Ovary (tissue), 9 donors: ENCODE results near the gene AOAH. TPM values are rescaled to one million over a fixed set of nuclear protein-coding genes. Genes with fewer than 3 reads are reported as not detected.

Experiments used
- DNase-seq, 5 donors: peaks; one replicate each; pipeline ENCODE4 v3.0.0-alpha.2; 2019 to 2020
- H3K27ac ChIP-seq, 2 donors: fragments of 200-600 bp; one replicate each; pipeline versions ENCODE4 v1.5.1 to v1.8.0; 2019 to 2022
- H3K27me3 ChIP-seq: fragments of 200-600 bp; one replicate; pipeline ENCODE4 v1.8.0; 2022
- H3K36me3 ChIP-seq: fragments of 200-600 bp; sonication (generic); one replicate; pipeline ENCODE4 v1.5.1; 2019
- H3K4me1 ChIP-seq: one replicate; pipeline ENCODE4 v1.8.1; 2013; ENCODE audit warnings: mild to moderate bottlenecking, moderate library complexity; ENCODE audit not compliant: insufficient read depth
- H3K4me3 ChIP-seq: fragments of 200-600 bp; sonication (generic); one replicate; pipeline ENCODE4 v1.5.1; 2017
- H3K9me3 ChIP-seq, 2 donors: fragments of 200-600 bp in 1 of 2; sonication (generic) in 1 of 2; one replicate each; pipeline versions ENCODE4 v1.5.1 to v1.8.1; 2013 to 2019; ENCODE audit warnings: mild to moderate bottlenecking in 1 of 2, moderate library complexity in 1 of 2
- EP300 ChIP-seq: sonication (generic); formaldehyde crosslinking; IDR thresholded peaks from one replicate; pipeline ENCODE4 v1.6.1; 2017; ENCODE audit warnings: antibody characterized with exemption
- POLR2A ChIP-seq: fragments of 450-650 bp; IDR thresholded peaks from one replicate; pipeline ENCODE4 v1.6.1; 2017; ENCODE audit warnings: antibody characterized with exemption, mild to moderate bottlenecking, moderate library complexity
- WGBS, 3 donors: extraction: QIAGEN DNeasy Blood & Tissue Kit in 1 of 3; methylation state at CpG; one replicate each; pipeline versions ENCODE4 v1.1.5 to v1.1.7; 2013 to 2017; 5-methylcytosine and 5-hydroxymethylcytosine counted together
- intact Hi-C, 4 donors: fragments of 100-400 bp; cut with DNase I; formaldehyde crosslinking; loops; one replicate each; pipeline versions ENCODE4 v1.11.0 to v1.15.1; 2022 to 2023
- polyA plus RNA-seq, 2 donors: library from polyadenylated mRNA; stranded (reverse); fragments of 200-250 nt in 1 of 2; fragments of 350-450 nt in 1 of 2; fragmentation: Illumina TruSeq in 1 of 2; extraction: RNeasy Lipid Tissue Mini Kit (QIAGEN cat#74804) in 1 of 2; gene quantifications; one replicate each; pipeline ENCODE4 v1.2.3, GENCODE V29; 2013 to 2014
- total RNA-seq, 7 donors: library from RNA; depleted of rRNA in 2 of 7; stranded (reverse); fragments of >200 nt in 2 of 7; fragmentation: NEBNext Ultra II Directional in 3 of 7; extraction: Animal tissue kit (Norgen Biotek cat#: 25700) in 3 of 7; gene quantifications; one replicate each; pipeline versions ENCODE4 v1.1.0 to v1.2.4, GENCODE V29; 2016 to 2023
- TF ChIP-seq, protein P1 (sequence below), 3 donors: fragments of 450-650 bp in 2 of 3; fragments of 200-600 bp in 1 of 3; IDR thresholded peaks; one replicate each; pipeline versions ENCODE4 v1.5.1 to v1.8.0; 2016 to 2022; ENCODE audit warnings: antibody characterized with exemption in 3 of 3, mild to moderate bottlenecking in 1 of 3
- donor health status: DM: no; HTN: no; CAD: no; lungs with moderate emphysema.
- donor health status: DM: no; HTN: no; CAD: no.
- donor health status: Bipolar disorder and iron deficiency.
- donor health status: DM: yes; HTN: yes; CAD: no.
- donor health status: DM: no; HTN: no; CAD: no.
- donor health status: DM: yes; HTN: yes; CAD: no.

Gene AOAH
- total and polyA plus RNA-seq, 9 donors = 0.83 to 14.0 (median 4.8) TPM

DNA sequence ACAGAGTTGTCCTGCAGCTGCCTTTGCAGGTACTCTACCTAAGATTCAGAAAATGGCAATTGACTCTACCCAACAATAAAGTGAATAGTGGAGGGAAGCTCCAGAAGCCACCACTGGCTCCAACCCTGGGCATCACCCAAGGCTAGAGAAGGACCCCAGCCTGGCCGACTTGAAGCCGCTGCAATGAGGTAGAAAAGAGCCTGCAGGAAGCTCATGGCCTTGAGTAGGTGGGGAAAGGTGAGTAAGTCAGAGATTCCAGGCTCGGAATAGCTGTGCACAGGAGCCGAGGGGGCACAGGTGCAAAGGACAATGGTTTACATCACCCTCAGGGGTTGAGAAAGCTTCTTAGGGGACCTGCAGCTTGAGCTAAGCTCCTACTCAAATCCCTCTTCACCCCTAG lies 83.6 kb downstream of the AOAH start:
- intact Hi-C loops = no loop called here
- Histone ChIP-seq H3K4me1 (no peaks in the 10 kb centered on the region), H3K36me3 (no peaks in the 10 kb centered on the region), H3K27ac (no peak overlapping the region), H3K27me3 (no peaks in the 10 kb centered on the region), H3K4me3 (no peak overlapping the region), H3K9me3 (no peaks in the 10 kb centered on the region)
- WGBS, 3 donors = 83 to 89% (median 88%) methylated on average over 4 of the region's 4 CpGs
- no peak for DNase-seq
- TF ChIP-seq POLR2A = no peak
- TF ChIP-seq, protein P1, sequence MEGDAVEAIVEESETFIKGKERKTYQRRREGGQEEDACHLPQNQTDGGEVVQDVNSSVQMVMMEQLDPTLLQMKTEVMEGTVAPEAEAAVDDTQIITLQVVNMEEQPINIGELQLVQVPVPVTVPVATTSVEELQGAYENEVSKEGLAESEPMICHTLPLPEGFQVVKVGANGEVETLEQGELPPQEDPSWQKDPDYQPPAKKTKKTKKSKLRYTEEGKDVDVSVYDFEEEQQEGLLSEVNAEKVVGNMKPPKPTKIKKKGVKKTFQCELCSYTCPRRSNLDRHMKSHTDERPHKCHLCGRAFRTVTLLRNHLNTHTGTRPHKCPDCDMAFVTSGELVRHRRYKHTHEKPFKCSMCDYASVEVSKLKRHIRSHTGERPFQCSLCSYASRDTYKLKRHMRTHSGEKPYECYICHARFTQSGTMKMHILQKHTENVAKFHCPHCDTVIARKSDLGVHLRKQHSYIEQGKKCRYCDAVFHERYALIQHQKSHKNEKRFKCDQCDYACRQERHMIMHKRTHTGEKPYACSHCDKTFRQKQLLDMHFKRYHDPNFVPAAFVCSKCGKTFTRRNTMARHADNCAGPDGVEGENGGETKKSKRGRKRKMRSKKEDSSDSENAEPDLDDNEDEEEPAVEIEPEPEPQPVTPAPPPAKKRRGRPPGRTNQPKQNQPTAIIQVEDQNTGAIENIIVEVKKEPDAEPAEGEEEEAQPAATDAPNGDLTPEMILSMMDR (IDR thresholded peaks at IDR 0.05) = no peak
- TF ChIP-seq EP300 = no peak

DNA sequence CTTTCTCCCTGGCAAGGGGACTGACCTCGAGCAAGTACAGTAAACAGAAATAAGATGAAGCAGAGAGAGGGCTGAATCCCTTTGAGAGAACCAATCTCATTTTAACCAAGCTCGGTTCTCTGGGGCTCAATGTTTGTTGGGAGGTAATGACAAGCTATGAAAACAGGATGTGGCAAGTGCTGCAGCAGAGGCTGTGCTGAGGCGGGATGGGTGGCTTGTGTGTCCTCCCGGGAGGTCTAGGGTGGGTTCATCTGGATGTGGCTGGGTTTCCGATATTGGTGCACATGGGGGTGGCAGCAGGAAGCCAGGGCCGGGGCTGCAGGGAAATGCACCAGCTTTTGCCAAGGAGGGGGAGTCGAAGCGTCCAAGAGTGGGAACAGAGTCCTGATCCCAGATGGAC lies 84.5 kb downstream of the AOAH start:
- no peak for TF ChIP-seq EP300
- TF ChIP-seq POLR2A = no peak
- TF ChIP-seq, protein P1 (IDR thresholded peaks at IDR 0.05) = no peak
- Histone ChIP-seq H3K4me3 (no peak overlapping the region), H3K27ac (no peak overlapping the region), H3K4me1 (no peaks in the 10 kb centered on the region), H3K36me3 (no peaks in the 10 kb centered on the region), H3K27me3 (no peaks in the 10 kb centered on the region), H3K9me3 (no peaks in the 10 kb centered on the region)
- DNase-seq = no peak
- intact Hi-C loops = no loop called here
- WGBS, 3 donors = 67 to 76% (median 72%) methylated on average over 8 of the region's 8 CpGs

DNA sequence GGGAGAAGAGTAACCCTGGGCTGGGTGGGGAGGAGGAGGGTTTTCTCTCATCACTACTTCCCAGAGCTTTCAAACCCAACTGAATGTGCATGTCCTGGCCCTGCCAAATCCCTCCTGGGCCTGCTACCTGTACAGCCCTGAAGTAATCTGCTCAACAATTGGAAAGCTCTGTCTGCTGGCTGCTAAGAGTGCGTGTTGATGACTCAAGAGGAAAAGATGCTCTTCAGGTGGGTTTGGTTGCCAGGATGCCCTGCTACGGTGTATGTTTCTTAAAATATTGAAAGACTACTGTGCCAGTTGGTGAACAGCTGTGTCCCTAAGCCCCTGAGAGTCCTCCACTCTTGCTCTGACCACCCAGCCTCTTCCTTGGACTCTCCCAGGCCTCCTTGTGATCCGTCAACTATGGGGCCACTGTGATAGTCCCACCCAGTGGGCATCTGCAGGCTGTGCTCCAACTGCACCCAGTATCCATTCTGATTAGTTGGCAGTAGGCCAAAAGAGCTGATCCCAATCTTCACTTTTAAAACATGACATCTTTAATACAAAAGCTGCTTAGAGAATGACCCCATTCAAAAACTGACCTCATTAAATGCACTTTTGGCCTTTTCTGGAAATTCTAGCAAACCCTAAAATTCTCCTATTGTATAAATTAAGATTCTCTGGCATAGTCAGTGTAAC lies 85.6 kb downstream of the AOAH start:
- Histone ChIP-seq H3K4me3 (no peak overlapping the region), H3K9me3 (no peaks in the 10 kb centered on the region), H3K27ac (no peak overlapping the region), H3K36me3 (no peaks in the 10 kb centered on the region), H3K4me1 (no peaks in the 10 kb centered on the region), H3K27me3 (no peaks in the 10 kb centered on the region)
- intact Hi-C loops = no loop called here
- TF ChIP-seq, protein P1 (IDR thresholded peaks at IDR 0.05) = no peak
- no peak for TF ChIP-seq POLR2A
- TF ChIP-seq EP300 = no peak
- DNase-seq = no peak
- WGBS, 3 donors = 91 to 96% (median 92%) methylated on average over 3 of the region's 3 CpGs

DNA sequence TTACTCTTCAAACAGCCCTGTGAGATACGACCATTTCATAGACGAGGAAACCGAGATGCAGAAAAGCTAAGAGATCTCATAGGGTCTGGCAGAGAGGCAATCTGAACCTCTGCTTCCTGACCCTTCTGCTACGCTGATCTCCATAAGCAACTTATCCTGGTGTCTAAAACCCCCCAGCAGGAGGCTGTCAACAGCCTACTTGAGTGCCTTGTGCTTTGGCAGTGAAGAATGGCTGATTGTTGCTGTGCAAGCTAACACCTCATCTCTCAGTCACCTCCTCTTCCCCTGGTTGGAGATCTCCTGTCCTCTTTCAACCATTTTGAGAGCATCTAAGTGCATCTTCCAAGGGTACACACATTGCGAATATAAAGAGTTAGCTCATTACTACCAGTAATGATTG lies 86.2 kb downstream of the AOAH start:
- no peaks in the 10 kb centered on the region for H3K9me3 ChIP-seq

More for the DNA sequence above, 86.2 kb downstream of the AOAH start:
- no peak for TF ChIP-seq EP300
- TF ChIP-seq POLR2A = no peak
- TF ChIP-seq, protein P1 (IDR thresholded peaks at IDR 0.05) = no peak
- no peaks in the 10 kb centered on the region for H3K4me1 ChIP-seq
- no peaks in the 10 kb centered on the region for H3K36me3 ChIP-seq
- intact Hi-C loops = no loop called here
- no peak for DNase-seq
- no peak overlapping the region for H3K27ac ChIP-seq
- no peak overlapping the region for H3K4me3 ChIP-seq
- no peaks in the 10 kb centered on the region for H3K27me3 ChIP-seq
- 86 to 92% (median 91%) methylated on average over 5 of the region's 5 CpGs for WGBS, 3 donors
